Testis (tissue), 5 donors: ENCODE measurements around the gene TAS2R19. TPM values are rescaled to one million over a fixed set of nuclear protein-coding genes. Genes with fewer than 3 reads are reported as not detected.
"Not testable (repeated sequence)": the region's sequence is repeated elsewhere in the genome, so short reads cannot be mapped to it uniquely, and the experiment has no call there.

ENCODE experiments used
- DNase-seq: peaks from one replicate; pipeline ENCODE4 v3.0.0-alpha.2; 2019
- H3K27ac ChIP-seq, 2 donors: fragments of 200-600 bp; sonication (generic); one replicate each; pipeline ENCODE4 v1.5.1; 2019
- H3K27me3 ChIP-seq: fragments of 200-600 bp; sonication (generic); one replicate; pipeline ENCODE4 v1.5.1; 2019
- H3K36me3 ChIP-seq: fragments of 200-600 bp; sonication (generic); one replicate; pipeline ENCODE4 v1.5.1; 2017; ENCODE audit warnings: low read depth; ENCODE audit errors: missing control alignments
- H3K4me1 ChIP-seq: fragments of 200-600 bp; sonication (generic); one replicate; pipeline ENCODE4 v1.5.1; 2019
- H3K4me3 ChIP-seq, 2 donors: fragments of 200-600 bp; sonication (generic); one replicate each; pipeline ENCODE4 v1.5.1; 2017 to 2019
- H3K9me3 ChIP-seq: fragments of 200-600 bp; sonication (generic); one replicate; pipeline ENCODE4 v1.5.1; 2017
- POLR2A ChIP-seq: fragments of 450-650 bp; IDR thresholded peaks from one replicate; pipeline ENCODE4 v1.6.1; 2017; ENCODE audit warnings: antibody characterized with exemption, mild to moderate bottlenecking, moderate library complexity
- WGBS, 2 donors: methylation state at CpG; one replicate each; pipeline ENCODE4 v1.1.5; 2018; 5-methylcytosine and 5-hydroxymethylcytosine counted together
- intact Hi-C: fragments of 100-400 bp; cut with DNase I; formaldehyde crosslinking; loops from one replicate; pipeline ENCODE4 v1.15.1; 2023; ENCODE audit warnings: low total_unique reads
- long read RNA-seq, 2 donors: transcript quantifications; one replicate each; lab custom pipeline, GENCODE V29; 2026
- polyA plus RNA-seq: library from polyadenylated mRNA; stranded (reverse); fragments of 350-450 nt; fragmentation: Illumina TruSeq; extraction: RNeasy Lipid Tissue Mini Kit (QIAGEN cat#74804); gene quantifications from one replicate; pipeline ENCODE4 v1.2.3, GENCODE V29; 2014; ENCODE audit warnings: low read depth, low replicate concordance; ENCODE audit not compliant: insufficient read depth
- total RNA-seq, 2 donors: library from RNA; depleted of rRNA; stranded (reverse); fragments of >200 nt; gene quantifications; one replicate each; pipeline ENCODE4 v1.2.3, GENCODE V29; 2016
- TF ChIP-seq, protein P1 (sequence below), 3 experiments: fragments of 450-650 bp in 2 of 3; fragments of 200-600 bp in 1 of 3; sonication (generic) in 1 of 3; IDR thresholded peaks; one replicate each; pipeline ENCODE4 v1.5.1; 2016 to 2019; ENCODE audit warnings: antibody characterized with exemption in 3 of 3, mild to moderate bottlenecking in 2 of 3, moderate library complexity in 1 of 3

TAS2R19 gene, protein sequence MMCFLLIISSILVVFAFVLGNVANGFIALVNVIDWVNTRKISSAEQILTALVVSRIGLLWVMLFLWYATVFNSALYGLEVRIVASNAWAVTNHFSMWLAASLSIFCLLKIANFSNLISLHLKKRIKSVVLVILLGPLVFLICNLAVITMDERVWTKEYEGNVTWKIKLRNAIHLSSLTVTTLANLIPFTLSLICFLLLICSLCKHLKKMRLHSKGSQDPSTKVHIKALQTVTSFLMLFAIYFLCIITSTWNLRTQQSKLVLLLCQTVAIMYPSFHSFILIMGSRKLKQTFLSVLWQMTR
- total RNA-seq (10 to 100 TPM in 1 of 2 donors, 1 to 10 TPM in 1; 9.3 to 10.4 TPM), polyA plus RNA-seq (0.34 TPM)
- long read RNA-seq, donor 1, result 0 reads
- long read RNA-seq, donor 2, result 0 reads

DNA sequence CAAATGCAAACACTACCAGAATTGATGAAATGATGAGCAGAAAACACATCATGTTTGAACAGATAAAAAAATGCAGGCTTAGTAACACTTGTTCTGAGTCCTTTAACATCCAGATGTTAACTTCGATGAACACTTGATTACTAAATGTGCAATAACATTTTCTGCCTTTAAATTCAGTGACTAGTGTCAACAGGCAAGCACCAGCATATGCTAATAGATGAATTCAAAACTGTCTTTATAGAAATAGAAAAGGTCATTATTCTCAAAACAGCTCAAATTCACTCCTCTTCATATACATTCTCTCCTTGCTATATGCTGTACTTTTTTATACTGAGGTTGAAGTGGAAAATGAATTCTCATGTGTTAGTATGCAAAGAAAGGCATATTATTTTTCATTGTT, at the start of gene TAS2R19:
TAS2R19 (minus strand) TSS at position 101 of the 400 bp plus-strand sequence; CDS start at position 52, 49 bp downstream.
- H3K27me3 ChIP-seq, result no peaks in the 10 kb centered on the region
- TF ChIP-seq POLR2A, result no peak
- no peaks in the 10 kb centered on the region for H3K4me1 ChIP-seq
- intact Hi-C loops, result no loop called here
- H3K9me3 ChIP-seq, result no peaks in the 10 kb centered on the region
- H3K4me3 ChIP-seq, result no peak within 1 kb of the TSS
- H3K36me3 ChIP-seq, result no peaks in the 10 kb centered on the region
- no peak for DNase-seq
- H3K27ac ChIP-seq, result no peak within 1 kb of the TSS
- 85 to 92% methylated on average over 1 of the region's 1 CpG for WGBS, 2 donors

DNA sequence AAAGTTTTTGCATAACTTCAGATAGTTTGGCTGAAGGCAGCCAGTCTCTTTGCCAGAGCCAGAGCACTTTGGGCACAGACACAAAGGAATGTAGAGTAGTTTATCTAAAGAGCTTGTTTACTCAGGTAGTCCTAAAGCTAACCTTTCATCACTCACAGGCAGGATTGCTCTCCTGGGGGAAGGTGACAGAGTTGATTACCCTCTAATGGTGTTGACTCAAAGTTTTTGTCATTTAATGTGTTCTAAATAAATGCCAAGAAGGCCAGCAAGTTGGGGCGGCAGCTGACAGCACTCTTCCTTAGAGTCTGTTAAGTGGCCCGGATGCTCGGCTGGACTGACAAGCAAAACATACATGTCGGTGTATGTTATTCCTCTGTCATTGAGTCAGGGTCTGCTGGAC, 49.0 kb upstream of the TAS2R19 start:
- Histone ChIP-seq H3K36me3 (no peaks in the 10 kb centered on the region), H3K4me1 (no peaks in the 10 kb centered on the region), H3K9me3 (no peaks in the 10 kb centered on the region), H3K27me3 (no peaks in the 10 kb centered on the region), H3K27ac (no peak overlapping the region), H3K4me3 (no peak overlapping the region)
- 63 to 67% methylated on average over 4 of the region's 4 CpGs for WGBS, 2 donors
- no peak for DNase-seq
- intact Hi-C loops, result no loop called here
- TF ChIP-seq, protein P1, sequence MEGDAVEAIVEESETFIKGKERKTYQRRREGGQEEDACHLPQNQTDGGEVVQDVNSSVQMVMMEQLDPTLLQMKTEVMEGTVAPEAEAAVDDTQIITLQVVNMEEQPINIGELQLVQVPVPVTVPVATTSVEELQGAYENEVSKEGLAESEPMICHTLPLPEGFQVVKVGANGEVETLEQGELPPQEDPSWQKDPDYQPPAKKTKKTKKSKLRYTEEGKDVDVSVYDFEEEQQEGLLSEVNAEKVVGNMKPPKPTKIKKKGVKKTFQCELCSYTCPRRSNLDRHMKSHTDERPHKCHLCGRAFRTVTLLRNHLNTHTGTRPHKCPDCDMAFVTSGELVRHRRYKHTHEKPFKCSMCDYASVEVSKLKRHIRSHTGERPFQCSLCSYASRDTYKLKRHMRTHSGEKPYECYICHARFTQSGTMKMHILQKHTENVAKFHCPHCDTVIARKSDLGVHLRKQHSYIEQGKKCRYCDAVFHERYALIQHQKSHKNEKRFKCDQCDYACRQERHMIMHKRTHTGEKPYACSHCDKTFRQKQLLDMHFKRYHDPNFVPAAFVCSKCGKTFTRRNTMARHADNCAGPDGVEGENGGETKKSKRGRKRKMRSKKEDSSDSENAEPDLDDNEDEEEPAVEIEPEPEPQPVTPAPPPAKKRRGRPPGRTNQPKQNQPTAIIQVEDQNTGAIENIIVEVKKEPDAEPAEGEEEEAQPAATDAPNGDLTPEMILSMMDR (IDR thresholded peaks at IDR 0.05), result no peak

DNA sequence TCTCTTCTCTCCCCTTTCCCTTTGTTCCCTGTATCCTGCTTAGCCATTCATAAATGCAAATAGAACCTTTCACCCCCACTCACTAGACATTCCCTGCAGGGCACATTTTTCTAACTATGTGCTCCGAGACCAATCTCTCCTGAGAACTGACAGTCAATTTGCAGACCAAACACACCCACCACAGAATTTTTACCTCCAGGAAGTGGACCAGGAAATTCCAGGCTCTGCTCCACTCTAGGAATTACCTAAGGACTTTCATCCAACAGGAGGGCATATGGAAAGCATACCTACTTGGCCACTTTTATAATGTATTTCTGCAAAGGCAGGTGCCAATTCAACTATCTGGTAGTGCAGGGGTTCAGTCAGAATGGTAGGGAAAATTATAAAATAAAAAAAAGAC, 48.6 kb upstream of the TAS2R19 start:
- intact Hi-C loops, result no loop called here
- H3K27ac ChIP-seq, result no peak overlapping the region
- WGBS, 2 donors, result 38 to 72% methylated on average over 1 of the region's 1 CpG
- H3K9me3 ChIP-seq, result no peaks in the 10 kb centered on the region
- no peaks in the 10 kb centered on the region for H3K27me3 ChIP-seq
- no peak for DNase-seq
- no peak overlapping the region for H3K4me3 ChIP-seq
- H3K36me3 ChIP-seq, result no peaks in the 10 kb centered on the region
- no peak for TF ChIP-seq POLR2A
- TF ChIP-seq, protein P1 (IDR thresholded peaks at IDR 0.05), result no peak
- H3K4me1 ChIP-seq, result no peaks in the 10 kb centered on the region

DNA sequence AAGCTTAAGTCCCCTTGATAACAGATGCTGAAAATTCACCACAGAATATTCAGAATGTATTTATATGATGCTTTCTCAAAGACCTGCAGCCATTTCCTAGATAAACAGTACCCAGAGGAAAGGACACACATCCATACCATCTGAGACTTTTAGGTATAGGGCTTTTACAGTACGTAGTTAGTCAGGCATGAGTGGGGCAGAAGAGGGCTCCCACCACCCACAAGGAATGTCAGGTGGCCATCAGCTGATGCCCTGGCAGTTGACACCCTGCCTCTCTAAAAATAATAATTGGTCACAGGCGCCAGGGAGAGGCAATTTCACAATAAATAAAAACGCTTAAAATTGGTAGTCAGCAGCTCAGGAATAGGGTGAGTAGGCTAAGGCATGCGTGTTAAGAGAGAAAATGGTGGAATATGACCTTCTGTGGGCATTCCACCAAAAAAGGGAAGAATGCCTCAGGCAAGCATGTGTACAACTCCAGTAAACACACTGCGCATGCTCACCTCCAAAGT, 47.5 kb upstream of the TAS2R19 start:
- Histone ChIP-seq H3K4me3 (no peak overlapping the region), H3K27ac (no peak overlapping the region), H3K36me3 (no peaks in the 10 kb centered on the region), H3K9me3 (no peaks in the 10 kb centered on the region), H3K27me3 (no peaks in the 10 kb centered on the region), H3K4me1 (no peaks in the 10 kb centered on the region)
- intact Hi-C loops, result no loop called here
- 79 to 87% methylated on average over 5 of the region's 5 CpGs for WGBS, 2 donors
- TF ChIP-seq POLR2A, result no peak
- TF ChIP-seq, protein P1 (IDR thresholded peaks at IDR 0.05), result no peak
- DNase-seq, result no peak

DNA sequence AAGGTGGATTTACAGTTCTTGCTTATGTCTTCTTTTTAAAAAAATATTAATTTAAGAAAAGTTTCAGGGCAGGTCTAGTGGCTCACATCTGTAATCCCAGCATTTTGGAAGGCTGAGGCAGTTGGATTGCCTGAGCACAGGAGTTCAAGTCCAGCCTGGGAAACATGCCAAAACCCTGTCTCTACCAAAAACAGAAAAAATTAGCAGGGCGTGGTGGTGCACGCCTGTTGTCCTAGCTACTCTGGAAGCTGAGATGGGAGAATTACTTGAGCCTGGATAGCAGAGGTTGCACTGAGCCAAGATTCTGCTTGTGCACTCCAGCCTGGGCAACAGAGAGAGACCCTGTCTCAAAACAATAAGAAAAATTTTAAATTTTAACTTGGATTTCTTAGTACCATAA, 45.1 kb upstream of the TAS2R19 start:
- H3K4me3 ChIP-seq, result no peak overlapping the region
- H3K27me3 ChIP-seq, result no peaks in the 10 kb centered on the region
- no peak for DNase-seq
- no peak overlapping the region for H3K27ac ChIP-seq
- intact Hi-C loops, result no loop called here
- WGBS, 2 donors, result 57 to 69% methylated on average over 2 of the region's 2 CpGs
- no peaks in the 10 kb centered on the region for H3K9me3 ChIP-seq
- TF ChIP-seq, protein P1 (IDR thresholded peaks at IDR 0.05), result no peak
- no peak for TF ChIP-seq POLR2A
- no peaks in the 10 kb centered on the region for H3K4me1 ChIP-seq
- H3K36me3 ChIP-seq, result no peaks in the 10 kb centered on the region

DNA sequence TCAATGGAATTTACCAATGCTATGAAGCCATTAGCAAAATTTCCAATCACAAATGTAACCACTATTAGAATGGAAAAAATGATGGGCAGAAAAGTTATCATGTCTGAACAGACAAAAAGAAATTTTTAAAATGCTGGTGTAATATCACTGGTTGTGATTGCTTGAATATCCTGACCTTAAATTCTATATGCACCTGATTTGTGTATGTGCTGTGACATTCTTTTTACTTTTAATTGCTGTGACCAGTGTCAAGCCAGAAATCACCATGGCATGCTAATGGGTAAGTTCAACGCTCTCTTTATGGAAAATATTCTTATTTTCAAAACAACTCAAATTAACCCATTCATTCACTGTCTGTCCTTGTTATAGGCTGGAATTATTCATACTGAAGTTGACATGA, 39.8 kb upstream of the TAS2R19 start, which contains the start of gene TAS2R46:
TAS2R46 (minus strand) TSS at position 101 of the 400 bp plus-strand sequence; CDS start at position 101, 0 bp downstream.
- H3K27me3 ChIP-seq, H3K4me3 ChIP-seq, intact Hi-C loops, H3K36me3 ChIP-seq, H3K27ac ChIP-seq, DNase-seq, H3K9me3 ChIP-seq, H3K4me1 ChIP-seq: not testable (repeated sequence)
- WGBS, 2 donors, result 89 to 100% methylated on average over 1 of the region's 1 CpG
